Esophagus muscularis mucosa (tissue), 4 donors: Measurements from ENCODE around the gene EEPD1. TPM values are rescaled to one million over a fixed set of nuclear protein-coding genes. Genes with fewer than 3 reads are reported as not detected.

Experiments
- DNase-seq: peaks from one replicate; pipeline ENCODE4 v3.0.0-alpha.2; 2017; ENCODE audit errors: extremely low spot score
- H3K27ac ChIP-seq, 4 donors: fragments of 200-600 bp; sonication (generic); replicated peaks in 1 of 4; 1 replicate in 3 of 4; 2 replicates in 1 of 4; pipeline ENCODE4 v1.5.1; 2016 to 2019; ENCODE audit warnings: mild to moderate bottlenecking in 1 of 4
- H3K27me3 ChIP-seq, 4 donors: fragments of 200-600 bp; sonication (generic); one replicate each; pipeline versions ENCODE4 v1.5.1 to v1.6.0; 2016 to 2019
- H3K36me3 ChIP-seq, 4 donors: fragments of 200-600 bp; sonication (generic); one replicate each; pipeline ENCODE4 v1.5.1; 2016 to 2019
- H3K4me1 ChIP-seq, 4 donors: fragments of 200-600 bp; sonication (generic); one replicate each; pipeline ENCODE4 v1.5.1; 2016 to 2019
- H3K4me3 ChIP-seq, 4 donors: fragments of 200-600 bp; sonication (generic); 1 replicate in 2 of 4; 2 replicates in 2 of 4; pipeline ENCODE4 v1.5.1; 2016 to 2019; ENCODE audit warnings: mild to moderate bottlenecking in 4 of 4, moderate library complexity in 1 of 4
- H3K9me3 ChIP-seq, 4 donors: fragments of 200-600 bp; sonication (generic); 1 replicate in 3 of 4; 2 replicates in 1 of 4; pipeline ENCODE4 v1.5.1; 2016 to 2019
- EP300 ChIP-seq: sonication (generic); formaldehyde crosslinking; IDR thresholded peaks from one replicate; pipeline ENCODE4 v1.6.1; 2017; ENCODE audit warnings: antibody characterized with exemption
- POLR2A ChIP-seq: fragments of 450-650 bp; IDR thresholded peaks from one replicate; pipeline ENCODE4 v1.6.1; 2017; ENCODE audit warnings: antibody characterized with exemption, moderate library complexity, mild to moderate bottlenecking, low read depth
- POLR2AphosphoS5 ChIP-seq, 2 donors: sonication (generic); formaldehyde crosslinking; IDR thresholded peaks; one replicate each; pipeline ENCODE4 v1.6.1; 2017; ENCODE audit warnings: antibody characterized with exemption in 2 of 2
- WGBS: methylation state at CpG from one replicate; pipeline ENCODE4 v1.1.5; 2018; 5-methylcytosine and 5-hydroxymethylcytosine counted together
- intact Hi-C: fragments of 100-400 bp; cut with DNase I; formaldehyde crosslinking; loops from one replicate; pipeline ENCODE4 v1.15.1; 2023
- total RNA-seq, 4 donors: library from RNA; depleted of rRNA; stranded (reverse); fragments of >200 nt; gene quantifications; one replicate each; pipeline versions ENCODE4 v1.1.0 to v1.2.1, GENCODE V29; 2016
- TF ChIP-seq, protein P1 (sequence below), 3 experiments: fragments of 200-600 bp in 2 of 3; fragments of 450-650 bp in 1 of 3; sonication (generic) in 2 of 3; IDR thresholded peaks; one replicate each; pipeline ENCODE4 v1.5.1; 2017 to 2019; ENCODE audit warnings: antibody characterized with exemption in 3 of 3, mild to moderate bottlenecking in 2 of 3, moderate library complexity in 1 of 3

EEPD1 gene
- total RNA-seq, 4 donors from 2014 or later = 18.7 to 27.9 (median 26.6) TPM

DNA sequence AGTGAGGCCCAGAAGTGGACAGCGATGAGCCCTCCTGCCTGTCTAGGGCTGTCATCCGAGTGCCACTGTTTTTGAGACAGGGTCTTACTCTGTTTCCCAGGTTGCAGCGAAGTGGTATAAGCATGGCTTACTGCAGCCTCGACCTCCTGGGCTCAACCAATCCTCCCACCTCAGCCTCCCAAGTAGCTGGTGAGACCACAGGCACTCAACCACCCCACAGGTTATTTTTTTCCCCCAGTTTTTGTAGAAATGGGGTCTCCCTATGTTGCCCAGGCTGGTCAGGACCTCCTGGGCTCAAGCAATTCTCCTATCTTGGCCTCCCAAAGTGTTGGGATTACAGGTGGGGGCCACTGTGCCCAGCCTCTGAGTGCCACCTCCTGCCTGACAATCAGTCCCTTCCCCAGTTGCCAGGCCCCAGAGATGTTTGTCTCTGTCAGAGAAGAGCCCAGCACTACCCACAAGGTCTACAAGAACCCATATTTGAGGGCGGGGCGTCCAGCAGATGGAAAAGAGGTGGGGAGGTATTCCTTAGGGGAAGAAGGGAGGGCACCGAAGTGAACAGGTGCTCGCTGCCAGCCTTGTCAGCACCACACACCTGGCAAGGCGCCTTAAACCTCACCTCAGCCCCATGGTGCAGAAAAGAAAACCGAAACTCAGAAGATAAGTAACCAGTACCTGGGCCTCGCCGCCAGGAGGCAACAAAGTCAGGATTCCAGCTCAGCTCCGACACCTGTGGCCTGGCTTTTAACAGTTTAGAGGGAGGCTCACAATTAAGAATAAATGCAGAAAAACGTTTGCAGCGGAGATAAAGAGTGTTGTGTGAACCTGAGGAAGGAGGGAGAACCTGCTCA is 159.2 kb downstream of the EEPD1 start:
- WGBS = 84% methylated on average over 13 of the region's 15 CpGs
- Histone ChIP-seq H3K27me3 (no peaks in the 10 kb centered on the region), H3K27ac (no peak overlapping the region), H3K4me1 (peaks cover 1 to 6% (median 4%) of the 10 kb centered on the region in 4 donors), H3K36me3 (no peaks in the 10 kb centered on the region), H3K9me3 (no peaks in the 10 kb centered on the region), H3K4me3 (no peak overlapping the region)
- intact Hi-C loops = loop anchor here (10.0 kb wide), 1 partner anchor 397 kb away; no protein-coding TSS in a partner anchor
- TF ChIP-seq POLR2AphosphoS5 (IDR thresholded peaks at IDR 0.05) (no peak), POLR2A (no peak), EP300 (no peak)
- TF ChIP-seq, protein P1, sequence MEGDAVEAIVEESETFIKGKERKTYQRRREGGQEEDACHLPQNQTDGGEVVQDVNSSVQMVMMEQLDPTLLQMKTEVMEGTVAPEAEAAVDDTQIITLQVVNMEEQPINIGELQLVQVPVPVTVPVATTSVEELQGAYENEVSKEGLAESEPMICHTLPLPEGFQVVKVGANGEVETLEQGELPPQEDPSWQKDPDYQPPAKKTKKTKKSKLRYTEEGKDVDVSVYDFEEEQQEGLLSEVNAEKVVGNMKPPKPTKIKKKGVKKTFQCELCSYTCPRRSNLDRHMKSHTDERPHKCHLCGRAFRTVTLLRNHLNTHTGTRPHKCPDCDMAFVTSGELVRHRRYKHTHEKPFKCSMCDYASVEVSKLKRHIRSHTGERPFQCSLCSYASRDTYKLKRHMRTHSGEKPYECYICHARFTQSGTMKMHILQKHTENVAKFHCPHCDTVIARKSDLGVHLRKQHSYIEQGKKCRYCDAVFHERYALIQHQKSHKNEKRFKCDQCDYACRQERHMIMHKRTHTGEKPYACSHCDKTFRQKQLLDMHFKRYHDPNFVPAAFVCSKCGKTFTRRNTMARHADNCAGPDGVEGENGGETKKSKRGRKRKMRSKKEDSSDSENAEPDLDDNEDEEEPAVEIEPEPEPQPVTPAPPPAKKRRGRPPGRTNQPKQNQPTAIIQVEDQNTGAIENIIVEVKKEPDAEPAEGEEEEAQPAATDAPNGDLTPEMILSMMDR (IDR thresholded peaks at IDR 0.05) = no peak
- peak; percentile 86 for DNase-seq

DNA sequence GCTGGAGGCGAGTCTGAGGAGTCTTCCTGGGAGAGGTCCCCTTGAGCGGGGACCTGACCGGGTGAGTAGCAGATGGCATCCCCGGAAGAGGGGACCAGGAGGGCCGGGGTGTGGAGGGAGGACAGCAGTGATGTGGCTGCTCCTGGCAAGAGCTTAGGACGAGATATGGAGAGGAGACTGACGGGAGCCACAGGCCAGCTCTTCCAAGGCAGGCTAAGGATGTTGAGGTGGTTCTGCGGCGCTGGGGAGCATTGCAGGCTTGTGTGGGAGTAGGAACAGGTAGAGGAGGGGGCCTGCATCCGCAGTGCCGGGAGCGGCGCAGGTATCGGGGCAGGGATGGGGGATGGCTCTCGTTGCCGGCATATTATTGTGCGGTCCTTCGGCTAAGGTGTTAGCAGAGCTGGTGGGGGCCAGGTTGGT is 159.9 kb downstream of the EEPD1 start:
- Histone ChIP-seq H3K4me3 (no peak overlapping the region), H3K27ac (no peak overlapping the region), H3K4me1 (peaks cover 0 to 6% (median 0%) of the 10 kb centered on the region in 4 donors), H3K9me3 (no peaks in the 10 kb centered on the region), H3K27me3 (no peaks in the 10 kb centered on the region), H3K36me3 (no peaks in the 10 kb centered on the region)
- peak; percentile 66 for DNase-seq
- intact Hi-C loops = loop anchor here (10.0 kb wide), 1 partner anchor 398 kb away; no protein-coding TSS in a partner anchor
- 94% methylated on average over 18 of the region's 18 CpGs for WGBS
- no peak for TF ChIP-seq POLR2A

DNA sequence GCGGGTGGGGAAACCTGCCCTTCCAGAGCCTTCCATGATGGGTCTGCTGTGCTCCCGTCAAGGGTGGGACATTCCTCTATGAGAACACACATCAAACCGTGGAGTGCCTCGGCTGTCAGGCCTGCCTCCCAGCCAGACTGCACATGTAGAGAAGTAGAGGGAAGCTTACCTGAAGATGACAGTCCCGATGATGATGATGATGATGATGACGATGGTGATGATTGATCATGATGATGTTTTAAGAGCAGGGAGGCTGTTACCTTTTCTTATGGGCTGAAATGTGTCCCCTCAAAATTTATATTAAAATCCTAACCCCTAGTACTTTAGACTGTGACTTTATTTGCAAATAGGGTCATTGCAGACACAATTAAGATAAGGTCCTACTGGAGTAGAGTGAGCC is 160.6 kb downstream of the EEPD1 start:
- Histone ChIP-seq H3K9me3 (no peaks in the 10 kb centered on the region), H3K27me3 (no peaks in the 10 kb centered on the region), H3K27ac (no peak overlapping the region), H3K36me3 (no peaks in the 10 kb centered on the region), H3K4me3 (no peak overlapping the region), H3K4me1 (peaks cover 0 to 6% (median 0%) of the 10 kb centered on the region in 4 donors)
- peak; percentile 70 for DNase-seq
- intact Hi-C loops = loop anchor here (10.0 kb wide), 1 partner anchor 399 kb away; no protein-coding TSS in a partner anchor
- WGBS = 83% methylated on average over 6 of the region's 6 CpGs
- TF ChIP-seq, protein P1 (IDR thresholded peaks at IDR 0.05) = no peak
- no peak for TF ChIP-seq POLR2A
- no peak for TF ChIP-seq EP300
- TF ChIP-seq POLR2AphosphoS5 (IDR thresholded peaks at IDR 0.05) = no peak

DNA sequence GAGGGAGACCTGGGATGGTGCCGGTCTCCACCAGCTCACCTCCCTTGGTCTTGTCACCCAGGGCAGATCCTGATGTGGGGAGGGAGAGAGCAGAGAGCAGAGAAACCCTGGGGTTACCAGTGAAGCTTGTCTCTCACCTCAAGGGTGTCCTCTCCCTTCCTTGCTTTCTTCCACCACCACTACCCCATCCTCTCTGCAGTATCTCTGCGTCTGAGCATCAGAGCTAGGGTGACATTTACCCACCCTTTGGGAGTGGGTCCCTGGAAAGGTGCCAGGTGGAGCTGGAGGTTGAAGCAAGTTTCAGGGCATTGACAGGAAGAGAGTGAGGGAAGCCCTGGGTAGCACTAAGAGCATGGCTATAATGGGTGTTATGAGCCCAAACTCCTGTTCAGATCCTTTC is 161.4 kb downstream of the EEPD1 start:
- Histone ChIP-seq H3K27me3 (no peaks in the 10 kb centered on the region), H3K27ac (no peak overlapping the region), H3K4me3 (no peak overlapping the region), H3K4me1 (peaks cover 0 to 6% (median 0%) of the 10 kb centered on the region in 4 donors), H3K36me3 (no peaks in the 10 kb centered on the region), H3K9me3 (no peaks in the 10 kb centered on the region)
- 100% methylated on average over 2 of the region's 2 CpGs for WGBS
- peak; percentile 85 for DNase-seq
- intact Hi-C loops = loop anchor here (10.0 kb wide), 1 partner anchor 400 kb away; no protein-coding TSS in a partner anchor
- TF ChIP-seq, protein P1 (IDR thresholded peaks at IDR 0.05) = no peak
- no peak for TF ChIP-seq EP300
- no peak for TF ChIP-seq POLR2A
- TF ChIP-seq POLR2AphosphoS5 (IDR thresholded peaks at IDR 0.05) = no peak

DNA sequence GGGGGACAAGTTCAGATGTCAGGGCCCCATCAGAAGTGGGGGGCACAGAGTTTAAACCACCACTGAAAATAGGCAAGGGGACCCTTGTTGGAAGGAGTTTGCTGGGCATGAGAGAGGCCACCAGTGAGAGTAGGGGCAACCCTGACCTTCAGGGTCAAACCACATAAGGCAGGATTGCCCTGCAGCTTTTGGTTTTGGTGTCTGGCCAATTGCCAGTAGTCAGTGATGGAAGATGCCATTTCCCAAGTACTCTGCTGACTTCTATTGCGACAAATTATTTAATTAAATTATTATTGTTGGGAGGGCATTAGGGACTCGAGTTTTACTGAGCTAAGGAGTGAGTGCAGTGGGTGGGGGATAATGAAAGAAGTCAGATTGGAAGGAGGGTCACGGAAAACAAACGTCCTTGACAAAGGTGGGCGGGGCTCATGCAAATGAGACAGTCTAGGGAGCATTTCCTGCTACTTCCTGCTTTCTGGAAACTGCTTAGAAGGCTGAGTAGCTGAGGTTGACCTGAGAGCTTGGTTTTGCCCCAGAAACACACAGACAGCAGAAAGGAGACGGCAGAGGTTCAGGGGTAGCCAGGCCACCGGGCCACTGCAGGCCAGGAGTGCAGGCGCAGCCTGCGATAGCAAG is 162.4 kb downstream of the EEPD1 start:
- no peak overlapping the region for H3K4me3 ChIP-seq
- intact Hi-C loops = loop anchor here (10.0 kb wide), 1 partner anchor 401 kb away; no protein-coding TSS in a partner anchor
- DNase-seq = no peak
- 75% methylated on average over 9 of the region's 9 CpGs for WGBS
- TF ChIP-seq POLR2AphosphoS5 (IDR thresholded peaks at IDR 0.05) = no peak
- no peak for TF ChIP-seq EP300
- TF ChIP-seq POLR2A = no peak
- TF ChIP-seq, protein P1 (IDR thresholded peaks at IDR 0.05) = no peak
- no peaks in the 10 kb centered on the region for H3K9me3 ChIP-seq
- no peak overlapping the region for H3K27ac ChIP-seq
- no peaks in the 10 kb centered on the region for H3K27me3 ChIP-seq
- H3K4me1 ChIP-seq = peaks cover 0 to 6% (median 0%) of the 10 kb centered on the region in 4 donors
- H3K36me3 ChIP-seq = no peaks in the 10 kb centered on the region
